Stimulated activated CD8-positive, alpha-beta memory T cell treated with anti-CD3 and anti-CD28 coated beads, Interleukin-7, amount 100 ng/mL, for 24 hours (primary cell): ENCODE results near the gene ZNF84.

ENCODE experiments used
- DNase-seq: peaks from one replicate; pipeline ENCODE4 v3.0.0-alpha.2; 2020; ENCODE audit warnings: low read depth

ZNF84 gene

DNA sequence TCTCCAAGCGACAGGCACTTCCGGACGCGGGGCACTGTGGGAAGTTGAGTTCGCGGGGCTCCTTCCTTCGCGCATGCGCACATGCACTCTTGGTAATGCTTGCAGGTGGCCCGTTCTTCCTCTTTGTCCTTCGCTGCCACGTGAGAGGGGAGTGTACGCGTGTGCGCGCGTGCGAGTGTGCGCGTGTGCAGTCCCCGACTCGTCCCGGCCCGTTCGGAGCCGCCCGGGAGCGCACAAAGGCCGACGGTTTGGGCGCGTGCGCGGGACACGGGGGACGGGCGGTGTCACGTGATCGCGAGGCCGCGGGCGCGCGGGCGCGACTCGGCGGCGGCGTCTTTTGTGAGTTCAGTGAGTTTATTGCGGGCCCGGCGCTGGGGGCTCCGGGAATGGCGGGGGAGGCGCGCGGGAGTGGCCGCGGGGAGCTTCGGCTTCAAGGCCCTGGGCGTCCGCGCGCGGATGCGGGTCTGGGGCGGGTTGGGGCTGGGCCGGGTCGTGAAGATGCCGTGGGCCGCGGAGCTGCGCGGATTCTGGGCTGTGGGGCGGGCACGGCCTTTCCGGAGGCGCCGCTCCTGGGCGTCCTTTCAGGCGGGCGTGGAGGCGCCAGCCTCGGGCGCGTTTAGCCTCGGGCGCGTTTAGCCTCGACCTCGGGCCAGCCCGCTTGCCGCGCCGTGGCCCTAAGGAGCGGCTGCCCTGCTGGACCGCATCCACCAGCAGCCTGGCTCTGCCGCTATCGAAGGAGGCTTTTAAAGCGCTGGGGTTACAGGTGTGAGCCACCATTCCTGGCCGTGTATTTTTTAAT lies at the start of gene ZNF84:
Gene ZNF84 (plus strand): TSS at position 303 of the 799 bp plus-strand sequence. CDS start 3,959 bp downstream, outside the sequence.
- peak; percentile 93 for DNase-seq

DNA sequence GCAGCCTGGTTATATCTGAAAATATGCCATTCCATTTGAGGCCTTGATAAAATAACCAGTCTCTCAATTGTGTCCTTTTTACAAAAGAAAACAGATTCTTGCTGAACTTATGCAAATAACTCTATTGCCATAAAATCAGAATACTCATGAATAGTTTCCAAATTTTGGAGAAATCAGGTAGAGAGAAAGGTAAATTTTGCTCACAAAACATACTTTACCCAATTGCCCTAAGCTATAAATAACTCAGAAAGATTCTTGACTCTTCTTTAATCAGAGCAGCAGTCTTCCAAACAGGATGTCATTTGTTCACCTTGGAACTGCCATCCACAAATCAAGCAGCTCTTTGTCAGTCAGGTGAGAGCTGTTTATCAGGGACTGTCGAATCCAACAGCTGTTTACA lies 38.6 kb upstream of the ZNF84 start:
- no peak for DNase-seq

DNA sequence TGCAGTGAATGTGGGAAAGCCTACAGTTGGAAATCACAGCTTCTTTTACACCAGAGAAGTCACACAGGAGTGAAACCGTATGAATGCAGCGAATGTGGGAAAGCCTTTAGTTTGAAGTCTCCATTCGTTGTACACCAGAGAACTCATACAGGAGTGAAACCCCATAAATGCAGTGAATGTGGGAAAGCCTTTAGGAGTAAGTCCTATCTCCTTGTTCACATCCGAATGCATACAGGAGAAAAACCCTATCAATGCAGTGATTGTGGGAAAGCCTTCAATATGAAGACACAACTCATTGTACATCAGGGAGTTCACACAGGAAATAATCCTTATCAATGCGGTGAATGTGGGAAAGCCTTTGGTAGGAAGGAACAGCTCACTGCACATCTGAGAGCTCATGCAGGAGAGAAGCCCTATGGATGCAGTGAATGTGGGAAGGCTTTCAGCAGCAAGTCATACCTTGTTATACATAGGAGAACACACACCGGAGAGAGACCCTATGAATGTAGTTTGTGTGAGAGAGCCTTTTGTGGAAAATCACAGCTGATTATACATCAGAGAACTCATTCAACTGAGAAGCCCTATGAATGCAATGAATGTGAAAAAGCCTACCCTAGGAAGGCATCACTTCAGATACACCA lies 26.5 kb upstream of the ZNF84 start:
- no peak for DNase-seq

DNA sequence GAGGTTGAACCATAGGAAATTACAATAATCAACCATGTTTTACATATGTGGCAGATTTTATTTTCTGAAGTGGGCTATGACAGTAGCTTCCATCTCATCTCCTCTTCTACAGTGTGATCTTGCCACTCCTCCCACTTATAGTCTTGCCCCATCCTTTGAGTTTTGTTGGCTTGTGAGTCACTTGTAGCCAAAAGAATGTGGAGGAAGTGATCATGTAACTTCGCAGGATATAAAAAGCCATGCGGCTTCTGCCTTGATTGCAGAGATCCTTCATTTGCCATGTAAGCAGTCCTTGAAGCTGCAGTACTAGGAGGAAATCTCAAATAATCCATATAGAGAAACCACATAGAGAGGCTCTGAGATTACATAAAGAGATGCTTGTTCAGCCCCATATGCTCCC lies 13.7 kb upstream of the ZNF84 start:
- DNase-seq = no peak

DNA sequence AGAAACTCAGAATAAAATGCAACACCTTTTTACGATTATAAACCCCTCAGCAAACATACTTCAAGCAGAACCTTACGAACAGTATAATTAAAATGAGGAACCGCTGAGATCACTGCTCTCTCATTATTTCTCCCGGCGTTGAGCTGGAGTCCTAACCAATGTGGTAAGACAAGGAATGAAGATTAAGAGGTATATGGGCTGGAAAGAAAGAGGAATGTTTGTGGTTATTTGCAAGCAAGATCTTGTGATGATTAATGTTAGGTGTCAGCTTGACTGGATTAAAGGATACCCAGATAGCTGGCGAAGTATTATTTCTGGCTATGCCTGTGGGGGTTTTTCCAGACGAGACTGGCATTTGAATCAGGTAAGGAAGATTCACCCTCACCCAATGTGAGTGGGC lies 10.3 kb upstream of the ZNF84 start:
- no peak for DNase-seq

DNA sequence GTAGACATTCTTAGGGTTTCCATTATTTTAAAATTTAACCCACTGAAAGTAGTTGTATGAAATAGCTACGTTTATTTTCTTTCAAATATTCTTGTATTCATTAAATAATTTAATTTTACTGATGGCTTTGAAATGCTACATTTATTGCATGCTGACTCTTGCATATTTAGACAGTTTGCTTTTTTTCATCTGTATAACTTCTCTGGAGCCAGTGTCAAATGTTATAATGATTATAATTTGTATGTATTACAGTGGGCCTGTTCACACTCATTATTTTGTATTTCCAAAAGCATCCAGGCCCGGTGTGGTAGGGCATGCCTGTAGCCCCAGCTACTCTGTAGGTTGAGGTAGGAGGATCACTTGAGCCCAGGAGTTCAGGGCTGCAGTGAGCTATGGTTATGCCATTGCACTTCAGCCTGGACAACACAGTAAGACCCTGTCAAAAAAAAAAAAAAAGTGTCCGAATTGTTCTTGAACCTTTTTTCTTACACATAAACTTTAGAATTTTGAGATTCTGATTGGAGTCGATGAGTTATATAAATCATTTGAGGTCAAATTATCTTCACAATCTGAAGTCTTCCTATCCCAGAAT lies 905 bp downstream of the ZNF84 start:
- DNase-seq = no peak

DNA sequence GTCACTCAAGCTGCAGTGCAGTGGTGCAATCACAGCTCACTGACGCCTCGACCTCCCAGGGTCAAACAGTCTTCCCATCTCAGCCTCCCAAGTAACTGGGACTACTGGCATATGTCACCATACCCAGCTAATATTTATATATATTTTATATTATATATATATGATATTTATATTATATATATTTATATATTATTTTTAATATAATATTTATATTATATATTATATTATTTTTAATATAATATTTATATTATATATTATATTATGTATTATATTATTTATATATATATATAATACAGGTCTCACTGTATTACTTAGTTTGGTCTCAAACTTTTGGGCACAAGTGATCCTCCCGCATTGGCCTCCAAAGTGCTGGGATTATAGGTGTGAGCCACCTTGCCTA lies 9.4 kb downstream of the ZNF84 start:
- no peak for DNase-seq

DNA sequence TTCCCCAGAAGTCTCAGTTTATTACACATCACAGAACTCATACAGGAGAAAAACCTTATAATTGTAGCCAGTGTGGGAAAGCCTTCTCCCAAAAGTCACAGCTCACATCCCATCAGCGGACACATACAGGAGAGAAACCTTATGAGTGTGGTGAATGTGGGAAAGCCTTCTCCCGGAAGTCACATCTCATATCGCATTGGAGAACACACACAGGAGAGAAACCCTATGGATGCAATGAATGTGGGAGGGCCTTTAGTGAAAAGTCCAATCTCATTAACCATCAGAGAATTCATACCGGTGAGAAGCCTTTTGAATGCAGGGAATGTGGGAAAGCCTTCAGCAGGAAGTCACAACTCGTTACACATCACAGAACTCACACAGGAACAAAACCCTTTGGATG lies 20.1 kb downstream of the ZNF84 start:
- DNase-seq = no peak

DNA sequence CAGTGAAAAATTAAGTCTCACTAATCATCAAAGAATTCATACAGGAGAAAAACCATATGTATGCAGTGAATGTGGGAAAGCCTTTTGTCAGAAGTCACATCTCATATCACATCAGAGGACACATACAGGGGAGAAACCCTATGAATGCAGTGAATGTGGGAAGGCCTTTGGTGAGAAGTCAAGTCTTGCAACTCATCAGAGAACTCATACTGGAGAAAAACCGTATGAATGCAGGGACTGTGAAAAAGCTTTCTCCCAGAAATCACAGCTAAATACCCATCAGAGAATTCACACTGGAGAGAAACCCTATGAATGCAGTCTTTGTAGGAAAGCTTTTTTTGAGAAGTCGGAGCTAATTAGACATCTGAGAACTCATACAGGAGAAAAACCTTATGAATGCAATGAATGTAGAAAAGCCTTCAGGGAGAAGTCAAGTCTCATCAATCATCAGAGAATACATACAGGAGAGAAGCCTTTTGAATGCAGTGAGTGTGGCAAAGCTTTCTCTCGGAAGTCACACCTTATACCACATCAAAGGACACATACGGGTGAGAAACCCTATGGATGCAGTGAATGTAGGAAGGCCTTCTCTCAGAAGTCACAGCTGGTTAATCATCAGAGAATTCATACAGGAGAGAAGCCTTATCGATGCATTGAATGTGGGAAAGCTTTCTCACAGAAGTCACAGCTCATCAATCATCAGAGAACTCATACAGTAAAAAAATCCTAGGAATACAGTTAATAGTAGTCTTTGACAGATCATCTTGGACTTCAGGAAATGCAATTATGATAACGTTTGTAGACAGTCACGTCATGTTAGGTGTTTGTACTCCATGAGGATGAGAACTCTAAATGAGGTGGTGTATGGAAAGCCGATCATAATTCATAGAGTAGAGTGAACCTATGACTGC lies 21.1 kb downstream of the ZNF84 start:
- DNase-seq = no peak

DNA sequence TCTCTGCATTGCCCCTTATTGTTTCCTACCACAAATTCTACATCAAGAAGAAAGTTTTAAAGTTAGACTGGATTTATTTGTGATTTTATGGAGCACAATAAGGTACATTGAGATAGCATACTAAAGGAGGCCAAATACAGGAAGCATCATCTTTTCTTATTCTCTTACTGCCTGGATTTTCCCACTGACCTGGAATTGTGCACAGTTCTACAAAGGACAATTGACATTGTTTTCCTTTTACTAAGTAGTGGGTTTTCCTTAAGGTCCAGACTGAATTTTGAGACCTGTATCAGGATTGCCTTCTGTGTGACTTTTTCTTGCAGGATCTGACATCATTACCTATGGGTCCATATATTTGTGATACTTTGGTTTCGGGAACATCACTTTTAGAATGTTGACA lies 24.6 kb downstream of the ZNF84 start:
- no peak for DNase-seq

DNA sequence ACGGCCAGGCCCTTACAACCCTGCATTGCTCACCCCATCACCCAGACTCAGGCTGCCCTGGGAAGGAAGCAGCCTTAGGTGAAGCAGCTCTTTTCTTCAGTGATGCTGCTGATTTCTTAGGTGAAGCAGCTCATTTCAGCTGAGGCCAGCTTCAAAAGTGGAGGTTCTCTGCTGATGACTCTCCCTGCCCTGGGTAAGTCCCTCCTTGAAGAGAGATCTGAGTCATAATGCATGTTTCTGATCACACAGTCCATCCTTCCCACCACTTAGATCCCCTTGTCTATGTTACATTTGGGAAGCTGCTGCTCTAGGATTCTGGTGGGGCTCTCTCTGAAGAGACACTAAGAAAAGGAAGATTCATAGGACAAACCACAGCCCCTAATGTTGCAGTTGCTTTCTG lies 26.2 kb downstream of the ZNF84 start:
- DNase-seq = no peak

DNA sequence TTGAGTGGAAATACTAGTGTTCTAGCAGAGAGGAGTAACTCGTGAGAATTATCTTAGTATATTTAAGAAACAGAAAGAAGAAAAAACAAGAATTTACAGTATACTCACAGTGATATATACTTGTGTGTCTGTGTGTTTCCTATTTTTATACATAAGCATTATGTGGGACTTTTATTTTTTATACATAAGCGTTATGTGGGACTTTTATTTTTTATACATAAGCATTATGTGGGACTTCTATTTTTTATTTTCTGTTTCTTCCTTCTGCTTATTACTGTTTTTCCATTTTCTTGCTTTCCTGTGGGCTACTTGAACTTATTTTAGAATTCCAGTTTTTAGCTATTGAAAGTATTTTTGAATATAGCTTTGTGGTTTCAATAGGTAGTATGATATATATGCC lies 36.5 kb downstream of the ZNF84 start:
- DNase-seq = no peak

DNA sequence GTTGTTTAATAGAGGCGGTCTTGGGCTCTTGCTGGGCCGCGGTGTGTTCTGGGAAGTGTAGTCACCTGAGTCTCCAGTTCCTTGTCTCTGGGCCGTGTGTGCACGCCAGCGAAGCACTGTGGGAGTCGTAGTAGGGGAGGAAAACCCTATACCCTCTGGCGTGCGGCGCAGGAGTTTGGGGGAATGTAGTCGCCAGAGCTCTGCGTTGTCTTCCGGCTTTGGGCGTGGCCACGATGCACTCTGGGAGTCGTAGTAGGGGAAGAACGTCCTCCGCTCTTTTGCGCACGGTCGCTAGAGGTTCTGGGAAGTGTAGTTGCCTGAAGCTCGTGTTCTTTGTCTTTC lies 42.7 kb downstream of the ZNF84 start:
- peak; percentile 89 for DNase-seq

DNA sequence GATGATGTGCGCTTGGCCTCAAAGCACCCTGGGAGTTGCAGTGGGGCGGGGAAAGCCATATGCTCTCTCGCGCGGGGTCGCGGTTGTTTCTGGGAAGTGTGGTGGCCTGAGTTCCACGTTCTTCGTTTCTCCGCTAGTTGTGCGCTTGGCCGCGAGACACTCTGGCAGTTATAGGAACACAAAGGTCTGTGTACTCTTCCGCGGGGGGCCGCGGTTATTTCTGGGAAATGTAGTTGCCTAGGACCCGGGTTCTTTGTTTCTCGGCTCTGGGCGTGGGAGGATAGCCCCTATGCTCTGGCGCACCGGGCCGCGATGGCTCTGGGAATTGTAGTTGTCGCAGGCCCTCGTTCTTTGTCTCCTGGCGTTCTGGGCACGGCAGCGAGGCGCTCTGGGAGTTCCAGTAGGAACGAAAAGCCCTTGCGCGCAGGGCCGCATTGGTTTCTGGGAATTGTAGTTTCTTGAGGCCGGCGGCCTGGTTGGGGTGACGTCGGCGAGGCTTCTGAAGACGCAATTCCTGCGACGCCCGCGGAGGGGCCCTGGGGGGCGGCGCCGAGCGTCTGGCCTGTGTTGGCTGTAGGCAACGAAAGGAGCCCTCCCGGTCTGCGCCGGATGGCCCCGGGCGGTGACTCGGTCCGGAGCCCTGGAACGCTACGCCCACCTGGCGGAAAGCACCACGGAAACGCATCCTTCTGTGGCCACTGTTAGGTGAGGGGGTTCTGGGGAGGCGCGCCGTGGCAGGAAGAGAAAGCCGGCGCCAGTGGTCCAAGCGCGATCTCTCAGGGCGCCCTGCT lies 43.3 kb downstream of the ZNF84 start, which contains the start of gene ZNF140:
Gene ZNF140 (plus strand): TSS at position 556 of the 791 bp plus-strand sequence. CDS start 398 bp downstream, outside the sequence.
- peak; percentile 88 for DNase-seq

DNA sequence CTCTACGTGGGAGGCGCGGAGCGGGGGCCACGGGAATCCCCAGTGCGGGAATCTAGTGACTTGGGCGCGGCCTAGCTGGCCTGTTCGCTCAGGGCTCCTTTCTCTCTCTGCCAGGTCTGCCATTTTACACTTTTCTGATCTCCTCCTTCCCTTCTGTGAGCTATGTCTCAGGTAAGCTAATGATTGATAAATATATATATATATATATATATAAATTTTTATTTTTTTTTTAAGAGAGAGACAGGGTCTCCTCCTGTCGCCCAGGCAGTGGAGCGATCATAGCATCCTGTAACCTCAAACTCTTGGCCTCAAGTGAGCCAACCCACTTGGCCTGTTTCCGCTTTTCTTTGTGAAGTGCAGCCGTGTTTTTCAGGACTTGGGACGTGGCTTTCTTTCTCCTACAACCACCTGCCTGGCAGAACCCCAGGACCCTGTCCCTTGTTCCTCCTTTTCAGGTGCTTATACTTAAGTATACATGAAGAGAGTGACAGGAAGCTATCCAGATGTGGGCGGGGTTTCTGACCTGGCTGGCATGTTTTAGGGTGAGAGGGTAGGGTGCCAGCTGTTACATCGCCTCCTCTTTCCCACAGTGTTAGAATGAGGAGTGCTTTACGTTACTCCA lies 44.0 kb downstream of the ZNF84 start:
- no peak for DNase-seq

DNA sequence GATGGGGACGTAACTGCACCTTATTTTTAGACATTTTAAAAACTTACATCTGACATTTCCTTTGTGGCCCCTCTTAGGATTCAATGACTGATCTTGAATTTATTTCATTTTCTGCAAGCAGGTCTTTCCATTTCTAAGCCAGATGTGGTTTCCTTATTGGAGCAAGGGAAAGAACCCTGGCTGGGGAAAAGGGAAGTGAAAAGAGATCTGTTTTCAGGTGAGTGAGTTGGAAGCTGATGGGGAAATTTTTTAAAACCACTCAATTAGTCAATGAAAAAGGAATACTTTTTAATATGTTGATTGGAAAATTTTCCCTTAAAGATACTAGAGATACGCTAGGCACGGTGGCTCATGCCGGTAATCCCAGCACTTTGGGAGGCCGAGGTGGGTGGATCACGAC lies 46.0 kb downstream of the ZNF84 start:
- DNase-seq = no peak

DNA sequence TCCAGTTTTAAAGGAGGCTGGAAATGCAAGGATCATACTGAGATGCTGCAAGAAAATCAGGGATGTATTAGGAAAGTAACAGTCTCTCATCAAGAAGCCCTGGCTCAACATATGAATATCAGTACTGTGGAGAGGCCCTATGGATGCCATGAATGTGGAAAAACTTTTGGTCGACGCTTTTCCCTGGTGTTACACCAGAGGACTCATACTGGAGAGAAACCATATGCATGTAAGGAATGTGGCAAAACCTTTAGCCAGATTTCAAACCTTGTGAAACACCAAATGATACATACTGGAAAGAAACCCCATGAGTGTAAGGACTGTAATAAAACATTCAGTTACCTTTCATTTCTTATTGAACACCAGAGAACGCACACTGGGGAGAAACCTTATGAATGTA lies 68.3 kb downstream of the ZNF84 start:
- DNase-seq = no peak

DNA sequence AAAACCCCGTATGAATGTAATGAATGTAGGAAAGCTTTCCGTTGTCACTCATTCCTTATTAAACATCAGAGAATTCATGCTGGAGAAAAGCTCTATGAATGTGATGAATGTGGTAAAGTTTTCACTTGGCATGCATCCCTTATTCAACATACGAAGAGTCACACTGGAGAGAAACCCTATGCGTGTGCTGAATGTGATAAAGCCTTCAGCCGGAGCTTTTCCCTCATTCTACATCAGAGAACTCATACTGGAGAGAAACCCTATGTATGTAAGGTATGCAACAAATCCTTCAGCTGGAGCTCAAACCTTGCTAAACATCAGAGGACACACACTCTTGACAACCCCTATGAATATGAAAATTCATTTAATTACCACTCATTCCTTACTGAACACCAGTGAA lies 68.9 kb downstream of the ZNF84 start:
- DNase-seq = no peak

DNA sequence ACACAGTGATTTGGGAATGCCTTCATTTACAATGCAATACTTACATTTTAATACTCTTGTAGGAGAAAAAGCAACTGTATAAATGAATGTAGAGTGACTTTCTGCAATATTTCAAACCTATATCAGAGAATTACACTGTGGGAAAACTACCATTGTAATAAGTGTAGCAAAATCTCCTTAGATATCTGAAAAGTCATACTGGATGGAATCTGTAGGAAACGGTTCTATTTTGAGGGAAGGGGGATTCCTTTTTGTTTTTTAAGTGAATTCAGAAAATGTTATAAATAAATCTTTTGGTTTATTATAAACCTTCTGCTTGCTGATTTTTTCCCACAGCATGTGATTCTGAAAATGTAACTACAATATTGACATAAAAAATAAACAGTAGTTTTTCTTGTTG lies 69.8 kb downstream of the ZNF84 start:
- DNase-seq = no peak

DNA sequence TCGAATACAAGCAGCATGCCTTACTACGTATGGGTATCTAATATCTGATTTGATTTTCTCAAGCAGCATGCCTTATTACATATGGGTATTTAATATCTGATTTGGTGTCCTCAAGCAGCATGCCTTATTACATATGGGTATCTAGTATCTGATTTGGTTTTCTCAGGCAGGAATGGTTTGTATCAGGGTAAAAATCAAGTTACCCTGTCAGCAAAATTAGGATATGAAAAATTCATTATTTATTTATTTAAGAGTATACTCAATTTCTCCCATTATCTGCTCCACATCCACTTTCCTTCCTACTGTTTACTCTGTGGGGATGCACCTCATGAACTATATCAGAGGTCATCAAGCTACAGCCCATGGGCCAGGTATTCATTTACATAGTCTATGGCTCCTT lies 70.8 kb downstream of the ZNF84 start:
- DNase-seq = no peak
